ENCODE measurements around the gene UBE3A.

The UBE3A gene

DNA sequence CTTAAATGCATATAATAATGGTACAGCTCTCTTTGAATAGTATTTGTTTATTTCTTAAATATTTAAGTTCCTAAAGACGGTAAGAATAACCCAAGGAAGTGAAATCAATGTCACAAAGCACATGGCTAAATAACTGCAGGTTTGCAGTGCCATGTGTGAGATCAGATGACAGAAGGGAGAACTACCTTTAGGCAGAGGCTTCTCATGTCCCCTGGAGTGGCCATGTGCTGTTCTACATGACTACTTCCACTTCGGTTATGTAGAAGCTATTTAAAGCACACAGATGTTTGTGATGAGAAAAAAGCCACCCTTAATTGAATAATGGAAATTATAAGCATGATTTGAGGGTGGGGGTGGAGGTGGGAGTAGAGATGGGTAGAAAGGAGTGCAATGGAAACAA, 109.1 kb downstream of the UBE3A start:
- no peak for DNase-seq

DNA sequence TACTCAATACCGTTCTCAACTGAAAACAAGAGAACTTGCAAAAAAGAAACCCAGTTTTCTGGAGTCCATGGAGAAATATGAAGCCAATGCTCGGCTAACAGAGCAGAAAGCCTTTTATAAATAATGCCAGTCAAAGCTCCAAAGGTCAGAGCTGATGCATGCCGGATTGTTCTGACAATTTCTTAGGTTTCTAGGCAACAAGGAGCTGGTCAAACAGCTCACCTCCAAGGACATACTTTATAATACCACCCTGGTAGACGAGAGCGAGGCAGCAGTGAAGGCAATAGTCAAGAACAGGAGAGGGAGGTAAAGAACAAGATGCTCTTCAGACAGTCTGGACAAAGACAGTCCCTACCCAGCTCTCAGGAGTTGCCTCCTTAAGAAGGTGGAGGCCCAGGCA, 111.1 kb downstream of the UBE3A start:
- no peak for DNase-seq

DNA sequence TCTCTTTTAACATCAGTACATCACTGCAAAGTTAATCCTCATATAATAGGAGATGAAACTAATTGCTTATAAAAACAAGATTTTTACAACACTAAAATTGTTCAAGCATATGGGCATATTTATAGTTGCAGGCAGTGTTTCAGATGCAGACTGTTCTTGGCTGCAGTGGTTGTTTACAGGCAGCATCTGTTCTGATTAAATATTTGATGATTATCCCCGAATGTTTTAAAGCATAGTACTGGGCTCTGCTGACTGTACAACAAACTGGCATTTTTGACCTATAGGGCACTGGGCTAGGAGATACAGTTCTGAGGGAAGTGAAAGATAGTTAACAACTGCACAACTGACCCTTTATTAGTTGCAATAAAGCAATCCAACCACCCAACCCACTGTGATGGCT, 113.6 kb downstream of the UBE3A start:
- DNase-seq = no peak

DNA sequence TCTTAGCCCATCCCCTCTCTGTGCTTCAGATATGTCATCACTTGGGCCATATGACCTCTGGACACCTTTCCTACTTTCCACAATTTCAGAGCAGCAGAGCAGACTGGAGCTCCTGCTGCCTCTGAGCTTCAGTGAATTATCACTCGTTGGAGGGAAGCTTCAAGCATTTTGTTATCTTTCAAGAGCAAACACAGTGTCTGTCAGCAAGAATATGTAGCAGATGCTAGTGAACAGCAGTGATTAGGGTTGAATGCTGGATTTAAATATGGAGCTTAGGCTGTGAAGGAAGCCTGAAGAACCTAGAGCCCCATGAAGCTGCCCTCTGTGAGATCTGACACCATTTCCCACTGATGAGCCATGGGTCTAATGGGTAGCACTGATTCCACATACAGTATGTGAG, 115.4 kb downstream of the UBE3A start:
- no peak for DNase-seq

DNA sequence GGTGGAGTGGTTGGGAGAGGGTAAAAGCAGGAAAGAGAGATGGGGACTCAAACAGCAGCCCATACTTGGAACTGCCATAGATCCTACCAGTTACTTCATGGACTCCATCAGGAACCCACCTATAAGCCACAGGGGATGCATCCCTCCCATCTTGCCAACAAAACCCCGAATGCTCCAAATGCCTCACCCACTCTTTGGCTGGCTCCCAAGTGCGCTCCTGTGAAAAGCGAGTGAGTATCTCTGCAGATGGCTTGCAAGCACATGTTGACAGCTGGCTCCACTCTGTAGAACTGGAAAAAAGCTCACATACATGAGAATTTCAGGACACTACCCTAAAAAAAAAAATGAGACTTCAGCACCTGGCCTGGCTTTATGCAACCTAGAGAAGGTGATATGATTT, 151.0 kb downstream of the UBE3A start:
- no peak for DNase-seq

Measured in activated effector memory CD4-positive, alpha-beta T cell treated with anti-CD3 and anti-CD28 coated beads, Interleukin-2, amount 50 U/mL, for 16 hours (primary cell).